ENCODE data around the gene THRSP.
A peak's percentile ranks its signal among the peaks of the same experiment; 100 is the strongest.
"Not testable (repeated sequence)": the region's sequence is repeated elsewhere in the genome, so short reads cannot be mapped to it uniquely, and the experiment has no call there.

The THRSP gene

DNA sequence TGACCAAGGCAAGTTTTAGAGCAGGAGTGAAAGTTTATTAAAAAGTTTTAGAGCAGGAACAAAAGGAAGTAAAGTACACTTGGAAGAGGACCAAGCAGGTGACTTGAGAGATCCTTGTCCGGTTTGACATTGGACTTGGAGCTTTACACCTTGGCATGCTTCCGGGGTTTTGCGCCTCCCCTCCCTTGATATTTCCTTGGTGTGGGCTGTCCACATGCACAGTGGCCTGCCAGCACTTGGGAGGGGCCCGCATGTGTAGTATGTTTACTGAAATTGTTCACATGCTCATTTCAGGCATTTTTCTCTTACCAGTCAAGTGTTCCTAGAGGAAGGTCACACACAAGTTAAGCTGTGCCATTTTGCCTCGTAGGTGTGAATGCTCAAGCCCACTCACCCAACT is 19.0 kb upstream of the THRSP start:
- H3K4me1 Mint-ChIP-seq (ENCODE audit: low read depth in 2 of 2): peaks cover 15 to 17% of the 10 kb centered on the region in 2 donors
- no peak for DNase-seq
- H3K27me3 Mint-ChIP-seq: no peaks in the 10 kb centered on the region
- H3K27ac Mint-ChIP-seq: no peak overlapping the region
- no peaks in the 10 kb centered on the region for H3K9me3 Mint-ChIP-seq
- H3K36me3 Mint-ChIP-seq (ENCODE audit: insufficient read depth): no peaks in the 10 kb centered on the region
- H3K4me3 Mint-ChIP-seq: no peak overlapping the region
- ATAC-seq (replicated peaks): no peak

DNA sequence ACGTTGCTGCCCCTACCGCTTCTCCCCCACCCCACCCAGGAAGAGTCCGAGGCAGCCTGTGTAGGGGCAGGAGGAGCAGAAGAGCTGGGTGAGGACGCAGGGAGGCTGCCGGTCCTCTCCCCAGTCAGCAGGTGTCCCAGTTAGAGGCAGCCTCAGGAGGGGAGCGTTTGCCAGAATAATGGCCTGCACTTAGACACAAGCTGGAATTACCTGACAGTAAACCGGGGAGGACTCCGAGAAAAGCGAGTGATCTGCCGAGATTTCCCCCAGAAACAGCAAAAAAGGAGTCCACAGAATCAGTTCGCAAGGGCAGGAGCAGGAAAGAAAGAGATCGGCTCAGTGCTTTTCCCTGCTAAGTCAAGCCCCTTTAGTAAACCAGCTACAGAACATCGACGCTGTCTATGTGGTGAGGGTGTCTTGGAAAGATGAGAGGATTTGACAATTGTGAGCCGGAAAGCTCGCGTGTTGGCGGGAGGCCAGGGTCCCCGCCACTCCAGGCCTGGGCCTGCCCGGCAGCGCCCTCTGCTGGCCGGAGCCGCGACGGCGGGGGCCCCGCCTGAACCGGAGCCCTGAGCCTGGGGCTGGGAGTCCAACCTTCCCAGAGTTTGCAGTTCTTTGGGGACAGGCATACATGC is 17.7 kb upstream of the THRSP start:
- Mint-ChIP-seq H3K4me3 (peak overlapping the region; percentile 45 to 62), H3K4me1 (ENCODE audit: low read depth in 2 of 2) (peaks cover 8 to 10% of the 10 kb centered on the region in 2 donors), H3K36me3 (ENCODE audit: insufficient read depth) (no peaks in the 10 kb centered on the region), H3K27me3 (no peaks in the 10 kb centered on the region), H3K9me3 (no peaks in the 10 kb centered on the region), H3K27ac (peak overlapping the region in 1 of 2 donors; percentile 75)
- peak; percentile 75 to 81 (median 79) for DNase-seq
- ATAC-seq (replicated peaks): peak; percentile 98

GRCh38 chr11:78046486-78046854 is 17.2 kb upstream of the THRSP start:
- H3K4me1 Mint-ChIP-seq (ENCODE audit: low read depth in 2 of 2): peaks cover 8 to 10% of the 10 kb centered on the region in 2 donors
- H3K27me3 Mint-ChIP-seq: no peaks in the 10 kb centered on the region
- DNase-seq (no peak), ATAC-seq (replicated peaks) (no peak)
- no peak overlapping the region for H3K4me3 Mint-ChIP-seq
- H3K27ac Mint-ChIP-seq: no peak overlapping the region
- H3K36me3 Mint-ChIP-seq (ENCODE audit: insufficient read depth): no peaks in the 10 kb centered on the region
- H3K9me3 Mint-ChIP-seq: no peaks in the 10 kb centered on the region

- no peaks in the 10 kb centered on the region for H3K9me3 Mint-ChIP-seq
- no peak overlapping the region for H3K4me3 Mint-ChIP-seq
- no peaks in the 10 kb centered on the region for H3K27me3 Mint-ChIP-seq
- DNase-seq (no peak), ATAC-seq (replicated peaks) (no peak)
- no peak overlapping the region for H3K27ac Mint-ChIP-seq
- no peaks in the 10 kb centered on the region for H3K36me3 Mint-ChIP-seq (ENCODE audit: insufficient read depth)
- peaks cover 8% of the 10 kb centered on the region in 2 donors for H3K4me1 Mint-ChIP-seq (ENCODE audit: low read depth in 2 of 2)
Observed at GRCh38 chr11:78048561-78048960, 15.1 kb upstream of the THRSP start.

DNA sequence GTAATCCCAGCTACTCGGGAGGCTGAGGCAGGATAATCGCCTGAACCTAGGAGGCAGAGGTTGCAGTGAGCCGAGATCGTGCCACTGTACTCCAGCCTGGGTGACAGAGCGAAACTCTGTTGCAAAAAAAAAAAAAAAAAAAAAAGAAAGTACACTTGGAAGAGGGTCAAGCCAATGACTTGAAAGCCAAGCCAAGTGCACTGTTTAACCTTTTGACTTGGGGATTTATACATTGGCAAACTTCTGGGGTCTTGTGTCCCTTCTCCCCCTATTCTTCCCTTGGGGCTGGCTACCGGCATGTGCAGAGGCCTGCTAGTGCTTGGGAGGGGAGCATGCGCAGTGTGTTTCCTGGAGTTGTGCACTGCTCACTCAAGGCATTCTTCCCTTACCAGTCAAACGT is 14.3 kb upstream of the THRSP start:
- ATAC-seq (replicated peaks): no peak
- H3K9me3 Mint-ChIP-seq: no peaks in the 10 kb centered on the region
- no peak overlapping the region for H3K4me3 Mint-ChIP-seq
- no peaks in the 10 kb centered on the region for H3K27me3 Mint-ChIP-seq
- no peak overlapping the region for H3K27ac Mint-ChIP-seq
- no peaks in the 10 kb centered on the region for H3K36me3 Mint-ChIP-seq (ENCODE audit: insufficient read depth)
- DNase-seq: no peak
- peaks cover 8% of the 10 kb centered on the region in 2 donors for H3K4me1 Mint-ChIP-seq (ENCODE audit: low read depth in 2 of 2)

GRCh38 chr11:78050964-78051831 is 12.5 kb upstream of the THRSP start:
- Mint-ChIP-seq H3K36me3 (ENCODE audit: insufficient read depth) (no peaks in the 10 kb centered on the region), H3K27ac (no peak overlapping the region), H3K4me3 (no peak overlapping the region), H3K9me3 (no peaks in the 10 kb centered on the region), H3K4me1 (ENCODE audit: low read depth in 2 of 2) (peaks cover 2 to 3% of the 10 kb centered on the region in 2 donors), H3K27me3 (no peaks in the 10 kb centered on the region)
- DNase-seq: no peak
- ATAC-seq (replicated peaks): no peak

- Mint-ChIP-seq H3K4me1 (ENCODE audit: low read depth in 2 of 2) (no peaks in the 10 kb centered on the region), H3K27ac (no peak overlapping the region), H3K36me3 (ENCODE audit: insufficient read depth) (no peaks in the 10 kb centered on the region), H3K4me3 (no peak overlapping the region), H3K27me3 (no peaks in the 10 kb centered on the region), H3K9me3 (no peaks in the 10 kb centered on the region)
- DNase-seq (no peak), ATAC-seq (replicated peaks) (no peak)
Observed at GRCh38 chr11:78054971-78055370, 8.7 kb upstream of the THRSP start.

- Mint-ChIP-seq H3K27ac (no peak overlapping the region), H3K4me1 (ENCODE audit: low read depth in 2 of 2) (no peaks in the 10 kb centered on the region), H3K9me3 (no peaks in the 10 kb centered on the region), H3K36me3 (ENCODE audit: insufficient read depth) (no peaks in the 10 kb centered on the region), H3K27me3 (no peaks in the 10 kb centered on the region), H3K4me3 (no peak overlapping the region)
- DNase-seq: no peak
- no peak for ATAC-seq (replicated peaks)
Observed at GRCh38 chr11:78056093-78056492, 7.6 kb upstream of the THRSP start.

DNA sequence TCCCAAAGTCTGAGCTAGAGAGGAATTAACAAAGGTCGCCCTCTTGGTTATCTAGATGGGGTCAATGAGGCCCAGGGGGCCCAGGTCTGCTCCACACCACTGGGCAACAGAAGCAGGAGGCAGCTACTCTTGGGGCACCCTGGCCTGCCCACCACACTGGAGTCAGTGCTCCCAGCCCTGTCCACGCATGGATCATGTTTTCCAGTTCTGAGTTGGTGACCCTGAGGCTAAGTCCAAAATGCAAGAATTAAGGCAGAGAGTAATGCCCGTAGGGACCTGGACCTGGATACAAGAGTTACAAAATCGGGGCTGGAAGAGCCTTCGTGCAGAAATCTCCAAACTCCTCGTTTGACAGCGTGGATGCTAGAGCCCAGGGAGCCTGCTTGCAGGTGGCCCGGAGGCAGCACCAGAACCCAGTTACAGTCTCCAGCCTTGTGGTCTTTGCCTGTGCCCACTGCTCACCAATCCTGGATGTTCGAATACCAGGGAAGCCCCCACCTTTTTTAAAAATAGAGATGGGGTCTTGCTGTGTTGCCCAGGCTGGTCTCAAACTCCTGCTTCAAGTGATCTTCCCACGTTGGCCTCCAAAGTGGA is 6.1 kb upstream of the THRSP start:
- DNase-seq: no peak
- no peak overlapping the region for H3K27ac Mint-ChIP-seq
- H3K4me1 Mint-ChIP-seq (ENCODE audit: low read depth in 2 of 2): no peaks in the 10 kb centered on the region
- no peak overlapping the region for H3K4me3 Mint-ChIP-seq
- ATAC-seq (replicated peaks): no peak
- no peaks in the 10 kb centered on the region for H3K27me3 Mint-ChIP-seq
- no peaks in the 10 kb centered on the region for H3K9me3 Mint-ChIP-seq
- no peaks in the 10 kb centered on the region for H3K36me3 Mint-ChIP-seq (ENCODE audit: insufficient read depth)

- ATAC-seq (replicated peaks); H3K27ac Mint-ChIP-seq; H3K27me3 Mint-ChIP-seq; H3K36me3 Mint-ChIP-seq (ENCODE audit: insufficient read depth); H3K9me3 Mint-ChIP-seq; DNase-seq; H3K4me3 Mint-ChIP-seq; H3K4me1 Mint-ChIP-seq (ENCODE audit: low read depth in 2 of 2): not testable (repeated sequence)
Observed at GRCh38 chr11:78059749-78060328, 3.8 kb upstream of the THRSP start.

- H3K4me1 Mint-ChIP-seq (ENCODE audit: low read depth in 2 of 2): no peaks in the 10 kb centered on the region
- ATAC-seq (replicated peaks): no peak
- H3K27me3 Mint-ChIP-seq: no peaks in the 10 kb centered on the region
- no peak overlapping the region for H3K4me3 Mint-ChIP-seq
- DNase-seq: no peak
- no peaks in the 10 kb centered on the region for H3K9me3 Mint-ChIP-seq
- no peaks in the 10 kb centered on the region for H3K36me3 Mint-ChIP-seq (ENCODE audit: insufficient read depth)
- no peak overlapping the region for H3K27ac Mint-ChIP-seq
Observed at GRCh38 chr11:78060533-78060932, 3.1 kb upstream of the THRSP start.

- H3K27me3 Mint-ChIP-seq: no peaks in the 10 kb centered on the region
- no peak overlapping the region for H3K4me3 Mint-ChIP-seq
- DNase-seq (no peak), ATAC-seq (replicated peaks) (no peak)
- H3K36me3 Mint-ChIP-seq (ENCODE audit: insufficient read depth): no peaks in the 10 kb centered on the region
- H3K27ac Mint-ChIP-seq: no peak overlapping the region
- H3K4me1 Mint-ChIP-seq (ENCODE audit: low read depth in 2 of 2): no peaks in the 10 kb centered on the region
- H3K9me3 Mint-ChIP-seq: no peaks in the 10 kb centered on the region
Observed at GRCh38 chr11:78061088-78061920, 2.4 kb upstream of the THRSP start.

GRCh38 chr11:78061921-78062311 is 1.7 kb upstream of the THRSP start:
- no peak for ATAC-seq (replicated peaks)
- no peak for DNase-seq
- no peak overlapping the region for H3K4me3 Mint-ChIP-seq
- H3K4me1 Mint-ChIP-seq (ENCODE audit: low read depth in 2 of 2): no peaks in the 10 kb centered on the region
- H3K9me3 Mint-ChIP-seq: no peaks in the 10 kb centered on the region
- H3K36me3 Mint-ChIP-seq (ENCODE audit: insufficient read depth): peaks cover 2% of the 10 kb centered on the region
- no peaks in the 10 kb centered on the region for H3K27me3 Mint-ChIP-seq
- no peak overlapping the region for H3K27ac Mint-ChIP-seq

All from effector memory CD8-positive, alpha-beta T cell (primary cell).